GM21447 (cell line): ENCODE data around the gene APBB2.
A peak's percentile ranks its signal among the peaks of the same experiment; 100 is the strongest.
"Not testable (repeated sequence)": the region's sequence is repeated elsewhere in the genome, so short reads cannot be mapped to it uniquely, and the experiment has no call there.

Source experiments
- ATAC-seq: cut with Tn5 transposase; IDR thresholded peaks from one replicate; pipeline ENCODE4 v1.9.1; 2021; ENCODE audit not compliant: unreplicated experiment

APBB2 gene

DNA sequence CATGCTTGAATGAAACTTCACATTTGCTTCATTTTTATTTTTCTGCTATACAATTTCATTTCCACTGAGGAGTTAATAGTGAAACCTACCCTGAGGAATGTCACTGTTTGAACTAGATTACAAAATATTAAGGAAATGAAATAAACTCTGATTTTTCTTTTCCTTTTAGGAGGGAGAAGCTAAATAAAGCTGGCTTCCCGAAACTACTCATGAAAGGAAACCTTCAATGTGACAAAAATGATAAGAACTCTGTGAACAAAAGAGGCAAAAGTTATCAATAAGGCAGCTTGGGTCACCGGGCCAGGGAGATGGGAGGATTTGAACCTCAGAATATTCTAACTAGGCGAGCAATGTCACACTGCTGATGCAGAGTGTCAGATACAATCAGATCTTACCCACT lies 185.2 kb downstream of the APBB2 start:
- no peak for ATAC-seq

DNA sequence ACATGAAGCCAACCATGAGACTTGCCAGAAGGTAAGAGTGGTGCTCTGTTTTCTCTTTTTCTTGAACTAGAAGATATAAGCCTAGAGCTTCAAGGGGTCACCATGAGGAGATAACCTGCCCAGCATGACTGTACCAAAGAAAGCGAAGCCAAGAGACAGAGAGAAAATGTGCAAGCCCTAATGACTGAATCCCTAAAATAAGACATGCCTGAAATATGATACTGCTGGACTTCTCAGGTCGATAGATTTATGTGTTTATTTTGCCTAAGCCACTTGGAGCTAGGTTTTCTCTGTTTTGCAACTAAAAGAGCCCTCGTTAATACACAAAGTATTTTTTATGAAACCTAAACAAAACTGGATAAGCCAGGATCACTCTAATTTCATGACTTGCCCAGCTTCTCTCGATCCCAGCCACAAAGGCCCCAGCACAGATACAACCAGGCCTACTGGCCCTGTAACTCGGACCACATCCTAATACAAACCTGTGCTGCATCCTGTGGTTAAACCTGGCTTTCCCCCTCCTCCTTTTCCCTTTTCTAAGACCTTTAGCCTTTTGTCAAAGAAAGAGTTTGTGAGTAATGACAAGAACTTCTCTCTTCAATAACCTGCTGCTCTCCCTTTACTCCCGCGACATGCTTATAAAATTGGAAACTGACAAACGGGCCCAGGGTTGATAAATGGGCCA lies 185.8 kb downstream of the APBB2 start:
- ATAC-seq = no peak

GRCh38 chr4:41026971-41027370 lies 187.4 kb downstream of the APBB2 start:
- ATAC-seq = no peak

GRCh38 chr4:41025824-41026223 lies 188.5 kb downstream of the APBB2 start:
- ATAC-seq = no peak

- ATAC-seq = no peak
Measured at GRCh38 chr4:41024556-41025491, 189.5 kb downstream of the APBB2 start.

GRCh38 chr4:41022116-41022515 lies 192.2 kb downstream of the APBB2 start:
- ATAC-seq = no peak

DNA sequence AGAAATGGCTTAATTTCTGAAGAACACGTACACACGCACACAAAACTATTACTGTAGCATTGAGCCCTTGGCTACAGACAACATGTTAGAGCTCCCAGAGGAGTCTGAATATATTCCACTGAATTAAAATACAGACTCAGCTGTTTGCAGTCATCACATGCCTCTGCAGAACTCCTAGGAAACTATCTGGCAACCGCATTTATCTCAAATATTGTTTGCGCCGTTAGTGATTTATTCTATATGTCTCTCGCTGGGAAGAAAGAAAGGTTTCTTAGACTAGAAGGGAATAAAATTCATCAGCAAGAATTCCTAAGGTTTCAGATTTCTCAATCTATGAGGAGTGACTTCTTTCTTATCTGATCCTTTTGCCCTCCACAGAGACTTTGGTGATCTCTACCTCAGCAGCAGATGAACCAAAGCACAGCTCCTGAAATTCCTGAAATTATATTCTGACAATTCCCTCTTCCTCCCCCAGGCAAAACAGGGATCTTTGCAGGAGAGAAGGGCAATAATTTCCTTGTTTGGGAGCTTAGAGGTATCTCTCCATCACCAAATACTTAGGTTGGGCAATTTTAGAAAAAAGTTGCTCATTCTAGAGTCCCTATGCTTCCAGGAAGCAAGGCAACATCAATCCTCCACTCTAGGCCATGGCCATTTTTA lies 199.2 kb downstream of the APBB2 start:
- no peak for ATAC-seq

DNA sequence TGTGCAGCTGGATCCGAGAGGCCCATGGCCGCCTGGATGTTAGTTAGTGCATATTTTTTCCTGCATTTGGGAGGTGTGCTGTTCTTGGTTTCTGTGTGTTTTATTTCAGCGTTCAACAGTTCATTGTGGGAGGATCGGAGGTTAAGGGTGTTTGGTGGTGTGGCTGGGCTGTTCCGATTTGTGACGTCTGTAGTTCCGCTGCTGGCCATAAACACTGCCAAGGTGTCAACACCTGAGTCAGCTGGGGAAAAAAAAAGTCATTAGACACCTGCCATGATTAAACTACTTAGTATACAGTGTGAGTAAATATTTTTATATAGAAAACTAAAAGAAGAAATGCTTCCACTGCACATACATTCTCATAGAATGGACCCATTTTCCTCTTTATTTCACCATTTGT lies 200.2 kb downstream of the APBB2 start:
- no peak for ATAC-seq

DNA sequence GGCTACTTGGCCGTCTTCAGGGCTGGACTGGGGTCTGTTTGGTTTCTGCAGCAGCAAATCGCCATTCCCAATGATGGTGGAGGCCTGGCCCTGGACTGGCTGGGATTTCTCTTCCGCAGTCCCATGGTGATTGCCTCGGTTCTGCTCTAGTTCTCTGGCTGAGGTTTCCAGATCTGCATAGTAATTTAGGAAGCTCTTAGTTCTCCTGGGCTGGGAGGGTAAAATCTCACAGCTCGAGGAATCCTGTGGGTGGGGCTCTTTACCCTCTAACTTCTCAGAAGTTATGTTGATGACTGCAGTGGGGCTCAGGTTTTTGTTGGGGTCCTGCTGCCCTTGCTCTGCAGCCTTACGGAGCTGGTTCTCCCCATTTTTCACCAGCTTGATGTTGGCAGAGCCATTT lies 200.6 kb downstream of the APBB2 start:
- ATAC-seq = no peak

GRCh38 chr4:41012911-41013310 lies 201.4 kb downstream of the APBB2 start:
- no peak for ATAC-seq

DNA sequence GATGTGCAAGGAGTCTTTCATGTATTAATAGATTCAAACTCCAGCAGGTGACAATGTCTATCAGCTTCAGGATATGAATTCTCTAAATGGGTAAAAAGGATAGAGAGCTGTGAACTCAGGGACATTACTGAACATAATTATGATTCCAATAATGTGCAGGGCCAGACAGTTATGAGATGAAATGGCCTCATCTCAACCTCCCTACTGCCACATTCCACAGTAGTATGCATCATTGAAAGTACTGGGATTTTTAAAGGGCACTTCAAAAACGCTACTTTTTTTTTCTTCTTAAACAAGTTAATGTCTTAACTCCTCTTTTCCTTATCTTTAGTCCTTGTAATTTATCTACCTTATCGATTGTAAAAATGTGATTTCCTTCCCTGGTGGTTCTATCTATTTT lies 202.0 kb downstream of the APBB2 start:
- no peak for ATAC-seq

- ATAC-seq = no peak
Measured at GRCh38 chr4:41009411-41009810, 204.9 kb downstream of the APBB2 start.

GRCh38 chr4:41006141-41006540 lies 208.2 kb downstream of the APBB2 start:
- ATAC-seq = no peak

DNA sequence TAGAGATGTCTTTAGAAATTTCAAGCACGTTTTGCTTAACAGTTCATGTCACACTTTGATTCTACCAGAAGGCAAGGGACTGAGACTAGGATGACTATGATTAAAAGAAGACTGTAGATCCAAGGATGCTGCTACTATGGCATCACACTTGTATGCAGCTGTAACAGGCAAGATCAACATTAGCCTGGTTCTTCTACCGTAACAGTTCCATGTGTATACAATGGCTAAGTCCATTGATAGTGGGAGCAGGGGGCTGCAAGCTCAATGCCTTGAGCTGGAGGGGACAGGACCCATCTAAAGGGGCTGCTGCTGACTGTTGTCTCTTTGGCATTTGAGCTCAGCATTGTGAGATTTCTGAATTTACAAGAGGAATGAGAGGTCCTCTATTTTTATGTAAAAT lies 212.0 kb downstream of the APBB2 start:
- no peak for ATAC-seq

GRCh38 chr4:41000356-41000755 lies 214.0 kb downstream of the APBB2 start:
- ATAC-seq = no peak

DNA sequence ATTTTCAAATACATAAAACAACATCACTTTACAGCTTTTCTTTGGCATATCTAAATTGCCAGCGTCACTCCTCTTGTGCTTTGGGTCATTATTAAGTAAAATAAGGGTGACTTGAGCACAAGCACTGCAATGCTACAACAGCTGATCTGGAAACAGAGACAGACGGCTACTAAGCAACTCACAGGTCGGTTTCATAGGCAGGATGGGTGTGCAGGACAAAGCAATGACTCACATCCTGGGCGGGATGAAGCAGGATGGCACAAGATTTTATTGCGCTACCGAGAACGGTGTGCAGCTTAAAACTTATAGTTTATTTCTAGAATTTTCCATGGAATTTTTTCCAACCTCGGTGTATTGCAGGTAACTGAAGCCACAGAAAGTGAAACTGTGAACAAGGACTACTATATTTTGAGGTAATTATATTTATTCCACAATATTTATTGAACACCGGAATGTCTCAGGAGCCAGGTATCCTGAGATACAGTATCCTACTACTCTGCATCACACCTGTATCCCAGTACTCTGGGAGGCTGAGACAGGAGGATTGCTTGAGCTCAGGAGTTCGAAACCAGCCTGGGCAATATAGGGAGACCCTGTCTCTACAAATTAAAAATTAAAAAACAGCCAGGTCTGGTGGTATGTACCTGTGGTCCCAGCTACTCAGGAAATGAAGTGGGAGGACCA lies 215.5 kb downstream of the APBB2 start:
- ATAC-seq = no peak

GRCh38 chr4:40995850-40996249 lies 218.5 kb downstream of the APBB2 start:
- ATAC-seq = no peak

GRCh38 chr4:40994321-40994720 lies 220.0 kb downstream of the APBB2 start:
- not testable (repeated sequence) for ATAC-seq

DNA sequence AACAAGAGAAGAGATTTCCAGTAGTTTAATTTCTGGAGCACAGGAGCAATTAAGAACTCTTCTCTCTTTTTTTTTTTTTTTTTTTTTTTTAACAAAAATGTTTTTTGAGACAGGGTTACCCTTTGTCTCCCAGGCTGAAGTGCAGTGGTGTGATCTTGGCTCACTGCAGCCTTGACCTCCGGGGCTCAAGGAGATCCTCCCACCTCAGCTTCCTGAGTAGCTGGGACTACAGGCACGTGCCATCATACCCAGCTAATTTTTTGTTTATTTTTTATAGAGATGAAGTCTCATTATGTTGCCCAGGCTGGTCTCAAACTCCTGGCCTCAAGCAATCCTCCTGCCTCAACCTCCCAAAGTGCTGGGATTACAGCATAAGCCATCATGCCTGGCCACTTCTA lies 221.0 kb downstream of the APBB2 start:
- ATAC-seq = not testable (repeated sequence)

GRCh38 chr4:40992472-40993295 lies 221.7 kb downstream of the APBB2 start:
- peak; percentile 67 for ATAC-seq
